Immature natural killer cell (primary cell): Measurements from ENCODE around the gene TNS3. TPM values are rescaled to one million over a fixed set of nuclear protein-coding genes. Genes with fewer than 3 reads are reported as not detected.

Experiments
- DNase-seq, 3 donors: peaks; one replicate each; pipeline ENCODE4 v3.0.0; 2022; ENCODE audit warnings: mixed read lengths in 1 of 3
- H3K27ac Mint-ChIP-seq, 6 donors: one replicate each; pipeline ENCODE4 v1.8.0; 2020; ENCODE audit warnings: mixed read lengths in 6 of 6, mild to moderate bottlenecking in 5 of 6, inconsistent platforms in 4 of 6, moderate library complexity in 3 of 6
- H3K27me3 Mint-ChIP-seq, 3 donors: one replicate each; pipeline ENCODE4 v1.8.0; 2020 to 2021; ENCODE audit warnings: low read depth in 3 of 3, mild to moderate bottlenecking in 3 of 3, mixed read lengths in 3 of 3, moderate library complexity in 3 of 3, inconsistent platforms in 1 of 3
- H3K36me3 Mint-ChIP-seq, 3 donors: one replicate each; pipeline ENCODE4 v1.8.0; 2020; ENCODE audit warnings: mixed read lengths in 3 of 3, inconsistent platforms in 2 of 3, mild to moderate bottlenecking in 2 of 3
- H3K4me1 Mint-ChIP-seq, 2 donors: one replicate each; pipeline ENCODE4 v1.8.0; 2020; ENCODE audit warnings: inconsistent platforms in 2 of 2, mild to moderate bottlenecking in 2 of 2, mixed read lengths in 2 of 2, moderate library complexity in 1 of 2
- H3K4me3 Mint-ChIP-seq, 5 donors: one replicate each; pipeline ENCODE4 v1.8.0; 2020; ENCODE audit warnings: mild to moderate bottlenecking in 5 of 5, mixed read lengths in 5 of 5, inconsistent platforms in 3 of 5, moderate library complexity in 3 of 5
- H3K9me3 Mint-ChIP-seq, 6 donors: one replicate each; pipeline ENCODE4 v1.8.0; 2020; ENCODE audit warnings: mild to moderate bottlenecking in 6 of 6, mixed read lengths in 6 of 6, inconsistent platforms in 4 of 6, moderate library complexity in 3 of 6
- polyA plus RNA-seq, 3 donors: library from polyadenylated mRNA; unstranded; fragments of 300-500 nt; fragmentation: Illumina TruSeq; gene quantifications; one replicate each; pipeline ENCODE4 v1.2.3, GENCODE V29; 2021

The TNS3 gene
- polyA plus RNA-seq, 3 donors from 2014 or later: 0.19 TPM; not detected in 2

DNA sequence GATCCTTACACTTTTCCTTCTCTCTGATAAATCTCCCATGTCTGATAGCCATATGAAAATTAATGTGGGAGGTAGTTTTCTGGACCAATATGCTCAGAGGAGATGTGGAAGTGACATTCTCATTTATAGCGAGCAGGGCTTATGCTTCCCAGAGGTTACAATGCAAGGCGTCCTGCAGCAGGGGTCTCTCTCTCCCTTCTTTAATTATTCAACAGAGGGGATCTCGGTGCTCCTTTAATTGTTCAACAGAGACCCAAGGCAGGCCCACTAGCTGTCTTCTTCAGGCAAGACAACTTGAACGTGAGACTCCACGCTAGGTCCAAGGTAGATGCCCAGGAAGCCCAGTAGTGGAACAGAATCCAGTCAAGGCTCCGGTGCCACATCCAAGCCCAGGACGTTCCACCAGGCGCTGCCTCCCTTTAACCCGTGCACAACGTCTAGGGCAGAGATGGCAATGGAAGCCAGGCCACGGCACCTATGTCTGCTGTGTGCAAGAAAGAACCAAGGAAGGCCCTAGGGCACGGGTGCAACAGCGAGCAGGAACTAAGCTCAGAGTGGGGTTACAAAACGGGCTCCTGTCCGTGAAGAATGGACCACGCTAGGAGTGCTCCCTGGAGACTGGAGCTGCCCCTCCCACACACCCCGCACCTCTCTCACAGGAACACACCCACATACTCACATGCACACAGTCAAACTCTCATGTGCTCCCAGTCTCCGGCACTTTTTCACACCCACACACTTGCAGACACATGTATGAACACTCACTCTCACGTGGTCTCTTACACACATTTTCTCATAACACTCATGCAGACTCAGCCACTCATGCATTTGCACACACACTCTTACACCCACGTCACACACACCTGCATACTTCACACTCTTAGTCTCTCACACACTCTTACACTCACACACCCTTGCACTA is 230.4 kb downstream of the TNS3 start:
- no peaks in the 10 kb centered on the region for H3K27me3 Mint-ChIP-seq
- H3K27ac Mint-ChIP-seq: no peak overlapping the region
- no peak for DNase-seq
- no peak overlapping the region for H3K4me3 Mint-ChIP-seq
- H3K36me3 Mint-ChIP-seq: no peaks in the 10 kb centered on the region
- no peaks in the 10 kb centered on the region for H3K9me3 Mint-ChIP-seq
- H3K4me1 Mint-ChIP-seq: no peaks in the 10 kb centered on the region

DNA sequence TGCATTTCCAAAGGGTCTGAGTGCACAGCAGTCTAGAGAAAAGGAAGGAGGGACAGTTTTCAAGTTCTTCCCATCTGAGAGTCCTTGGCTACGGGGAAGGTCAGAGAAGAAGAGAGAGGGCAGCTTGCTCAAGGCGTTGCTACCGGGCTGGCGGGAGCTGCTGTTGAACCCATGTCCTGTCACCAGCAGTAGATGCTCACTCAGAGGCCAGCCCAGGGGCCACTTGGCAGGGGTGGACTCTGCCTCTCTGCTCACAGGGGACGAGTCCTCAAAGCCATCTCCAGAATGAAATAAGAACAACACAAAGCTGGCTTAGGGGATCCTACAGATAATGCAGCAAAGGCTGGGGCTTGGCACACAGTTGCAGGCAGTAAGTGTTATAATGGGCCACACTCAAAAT is 231.5 kb downstream of the TNS3 start:
- Mint-ChIP-seq H3K36me3 (no peaks in the 10 kb centered on the region), H3K27me3 (no peaks in the 10 kb centered on the region), H3K4me3 (no peak overlapping the region)

DNA sequence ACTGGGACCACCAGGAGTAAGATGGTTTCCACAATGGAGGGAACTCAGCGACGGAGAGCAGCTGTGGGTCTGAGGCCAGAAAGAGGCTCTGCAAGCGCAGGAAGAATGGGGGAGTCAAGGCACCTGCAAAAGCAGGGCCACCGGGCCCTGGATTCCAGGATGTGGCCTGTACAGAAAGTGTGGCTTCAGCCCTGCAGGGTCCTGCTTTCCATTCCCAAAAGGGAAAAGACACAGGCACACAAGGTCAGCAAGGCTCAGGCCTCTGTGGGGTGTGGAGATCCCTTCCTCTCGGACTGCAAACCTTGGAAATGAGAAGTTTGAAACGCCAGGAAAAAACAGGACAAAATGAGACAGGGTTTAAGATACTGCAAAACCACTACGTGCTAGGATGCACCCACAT is 232.5 kb downstream of the TNS3 start:
- Mint-ChIP-seq H3K27me3 (no peaks in the 10 kb centered on the region), H3K4me3 (no peak overlapping the region), H3K9me3 (no peaks in the 10 kb centered on the region), H3K36me3 (no peaks in the 10 kb centered on the region), H3K27ac (no peak overlapping the region), H3K4me1 (no peaks in the 10 kb centered on the region)
- no peak for DNase-seq

More for the DNA sequence above, 231.5 kb downstream of the TNS3 start:
- H3K4me1 Mint-ChIP-seq: no peaks in the 10 kb centered on the region
- H3K27ac Mint-ChIP-seq: no peak overlapping the region
- H3K9me3 Mint-ChIP-seq: no peaks in the 10 kb centered on the region
- no peak for DNase-seq

DNA sequence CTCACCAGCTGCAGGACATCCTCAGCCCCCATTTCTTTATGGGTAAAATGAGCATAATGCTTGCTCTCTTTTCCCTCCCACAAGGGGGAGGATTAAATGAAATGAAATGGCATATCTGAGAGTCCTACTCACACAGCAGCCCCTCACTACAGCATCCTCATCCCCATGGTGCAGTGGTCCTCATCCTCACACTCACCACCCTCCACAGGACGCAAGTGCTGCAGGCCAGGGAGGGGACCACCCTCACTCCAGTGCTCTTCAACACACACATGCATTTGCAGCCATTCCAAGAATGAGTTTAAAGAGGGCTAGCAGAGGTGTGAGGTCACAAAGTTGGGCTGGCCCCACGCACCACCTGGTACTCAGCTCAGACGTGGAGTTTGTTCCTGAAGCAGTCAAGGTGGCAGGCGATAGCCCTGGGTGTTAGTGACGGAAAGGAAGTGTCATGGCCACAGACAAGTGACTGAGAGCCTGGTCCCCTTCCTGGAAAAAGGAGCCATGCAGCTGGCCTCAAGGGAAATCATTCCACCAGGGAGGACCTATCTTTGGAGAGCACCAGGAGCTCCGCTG is 234.0 kb downstream of the TNS3 start:
- Mint-ChIP-seq H3K9me3 (no peaks in the 10 kb centered on the region), H3K27me3 (no peaks in the 10 kb centered on the region), H3K36me3 (no peaks in the 10 kb centered on the region), H3K4me3 (no peak overlapping the region), H3K27ac (no peak overlapping the region), H3K4me1 (no peaks in the 10 kb centered on the region)
- no peak for DNase-seq

DNA sequence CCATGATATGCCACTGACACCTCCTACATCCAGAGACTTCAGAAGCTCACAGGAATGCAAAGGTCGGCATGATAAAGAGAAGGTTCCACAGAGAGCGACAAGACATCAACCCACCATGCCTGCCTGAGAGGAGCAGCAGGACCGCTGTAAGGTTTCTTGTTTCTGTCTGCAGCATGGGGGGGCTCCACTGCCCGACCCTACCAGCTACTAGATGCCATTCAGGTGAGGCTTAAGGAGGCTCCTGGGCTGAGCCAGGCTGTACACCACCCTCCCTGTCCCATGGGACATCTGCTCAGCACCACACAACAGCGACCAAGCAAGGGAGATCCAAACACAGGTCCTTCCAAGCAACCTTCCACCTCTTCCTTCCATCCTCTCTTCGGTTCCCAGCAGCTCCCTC is 234.6 kb downstream of the TNS3 start:
- Mint-ChIP-seq H3K36me3 (no peaks in the 10 kb centered on the region), H3K4me3 (no peak overlapping the region), H3K4me1 (no peaks in the 10 kb centered on the region), H3K27ac (no peak overlapping the region), H3K27me3 (no peaks in the 10 kb centered on the region), H3K9me3 (no peaks in the 10 kb centered on the region)
- no peak for DNase-seq

DNA sequence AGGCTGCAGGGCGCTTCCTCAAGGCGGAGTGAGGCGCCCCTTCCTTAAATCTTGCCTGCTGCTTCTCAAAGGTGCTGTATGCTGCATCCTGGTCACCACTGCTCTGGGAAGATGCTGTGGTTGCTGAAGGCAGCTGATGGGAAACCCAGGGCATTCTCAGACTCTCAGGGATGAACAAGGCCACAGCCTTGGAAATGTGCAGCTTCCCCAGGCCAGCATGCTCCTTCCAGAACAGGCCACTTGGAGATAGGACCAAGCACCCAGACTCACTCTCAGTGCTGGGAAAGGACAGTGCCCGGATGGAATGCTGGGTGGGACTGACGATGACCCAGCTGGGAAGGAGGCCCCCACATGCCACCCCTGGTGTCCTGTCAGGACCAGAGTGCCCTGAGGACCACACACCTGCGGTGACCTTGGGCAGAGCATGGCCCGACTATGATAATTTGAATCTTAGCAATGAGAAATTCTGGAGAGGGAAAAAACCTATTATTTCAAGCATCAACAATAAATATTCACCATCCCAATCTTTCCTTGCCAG is 235.5 kb downstream of the TNS3 start:
- Mint-ChIP-seq H3K9me3 (no peaks in the 10 kb centered on the region), H3K4me3 (no peak overlapping the region)

DNA sequence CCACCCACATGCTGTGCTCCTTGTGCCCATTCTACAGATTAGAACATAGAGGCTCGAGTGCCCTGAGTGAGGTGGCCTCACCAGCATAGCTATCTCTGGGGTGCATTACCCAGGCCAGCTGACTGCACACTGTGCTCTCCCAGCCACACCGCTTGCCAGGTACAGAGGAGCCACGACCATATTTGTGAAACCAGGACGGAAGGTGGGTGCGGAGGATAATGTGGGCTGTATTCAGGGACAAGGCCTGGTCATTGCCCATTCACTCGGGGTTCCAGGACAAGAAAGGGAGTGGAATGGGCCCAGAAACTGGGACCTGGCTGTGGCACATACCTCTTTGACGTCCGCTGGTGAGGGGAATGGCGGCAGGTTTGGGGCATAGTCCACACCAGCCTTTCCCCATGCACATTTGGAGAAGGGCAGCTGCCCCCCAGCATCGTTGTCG is 236.0 kb downstream of the TNS3 start:
- Mint-ChIP-seq H3K4me1 (no peaks in the 10 kb centered on the region), H3K27ac (no peak overlapping the region), H3K36me3 (no peaks in the 10 kb centered on the region), H3K4me3 (no peak overlapping the region), H3K27me3 (peaks cover 0 to 2% (median 0%) of the 10 kb centered on the region in 3 donors), H3K9me3 (no peaks in the 10 kb centered on the region)
- DNase-seq: no peak

More for the DNA sequence above, 235.5 kb downstream of the TNS3 start:
- H3K27me3 Mint-ChIP-seq: no peaks in the 10 kb centered on the region
- H3K27ac Mint-ChIP-seq: no peak overlapping the region
- no peaks in the 10 kb centered on the region for H3K4me1 Mint-ChIP-seq
- DNase-seq: no peak
- no peaks in the 10 kb centered on the region for H3K36me3 Mint-ChIP-seq

DNA sequence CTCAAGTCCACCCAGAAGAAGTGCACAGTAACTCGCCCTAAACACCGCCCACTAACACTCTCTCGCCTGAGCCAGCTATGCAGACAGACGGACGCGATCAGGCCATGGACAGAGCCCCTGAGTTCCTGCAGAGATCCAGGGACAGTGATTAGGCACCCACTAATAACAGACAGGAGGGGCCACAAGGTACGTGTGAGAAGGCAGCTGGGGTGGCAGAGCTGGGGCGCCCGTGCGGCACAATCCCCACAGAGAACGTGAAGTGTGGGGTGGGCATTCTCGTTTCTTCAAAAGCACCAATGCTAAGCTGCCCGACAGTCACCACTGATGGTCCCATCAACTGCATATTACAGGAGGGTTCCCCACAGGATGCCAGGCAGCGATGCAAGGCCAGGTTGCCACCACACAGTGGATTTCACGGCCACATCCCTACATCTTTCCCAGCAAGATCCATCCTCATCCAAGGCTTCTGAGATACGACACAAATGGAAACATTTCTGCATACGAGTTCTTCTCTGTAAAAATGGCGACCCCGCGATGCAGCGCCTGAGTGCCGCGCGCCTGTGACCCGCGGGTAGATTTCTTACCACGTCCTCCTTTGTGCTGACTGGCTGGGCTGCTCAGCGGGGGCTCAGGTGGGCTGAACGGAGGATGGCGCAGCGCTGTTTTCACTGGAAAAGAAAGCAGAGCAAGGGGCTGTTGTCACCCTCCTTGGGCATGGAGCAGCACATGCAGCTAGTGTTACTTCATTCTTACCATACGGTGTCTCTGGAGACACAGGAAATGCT is 237.5 kb downstream of the TNS3 start:
- Mint-ChIP-seq H3K27ac (no peak overlapping the region), H3K4me3 (no peak overlapping the region), H3K36me3 (no peaks in the 10 kb centered on the region), H3K4me1 (no peaks in the 10 kb centered on the region), H3K27me3 (peaks cover 0 to 2% (median 0%) of the 10 kb centered on the region in 3 donors), H3K9me3 (no peaks in the 10 kb centered on the region)
- DNase-seq: no peak

DNA sequence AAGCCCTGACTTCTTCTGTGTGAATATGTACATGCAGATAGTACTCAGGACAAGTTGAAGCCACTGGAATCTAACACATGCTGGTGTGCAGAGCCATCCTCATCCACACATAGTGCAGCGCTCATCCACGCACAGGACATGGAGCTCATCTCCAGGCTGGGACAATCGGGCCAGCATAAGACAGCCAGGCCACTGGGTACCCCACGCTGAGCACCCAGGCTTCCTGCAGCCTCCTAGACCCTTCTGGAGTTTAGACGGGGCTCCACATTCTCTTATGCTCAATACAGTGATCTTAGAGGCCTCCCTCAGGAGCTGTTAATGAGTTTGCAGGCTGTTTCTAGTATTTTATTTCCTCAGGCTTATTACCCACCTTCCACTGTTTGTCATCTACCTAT is 238.9 kb downstream of the TNS3 start:
- Mint-ChIP-seq H3K36me3 (no peaks in the 10 kb centered on the region), H3K9me3 (no peaks in the 10 kb centered on the region), H3K4me1 (no peaks in the 10 kb centered on the region)

DNA sequence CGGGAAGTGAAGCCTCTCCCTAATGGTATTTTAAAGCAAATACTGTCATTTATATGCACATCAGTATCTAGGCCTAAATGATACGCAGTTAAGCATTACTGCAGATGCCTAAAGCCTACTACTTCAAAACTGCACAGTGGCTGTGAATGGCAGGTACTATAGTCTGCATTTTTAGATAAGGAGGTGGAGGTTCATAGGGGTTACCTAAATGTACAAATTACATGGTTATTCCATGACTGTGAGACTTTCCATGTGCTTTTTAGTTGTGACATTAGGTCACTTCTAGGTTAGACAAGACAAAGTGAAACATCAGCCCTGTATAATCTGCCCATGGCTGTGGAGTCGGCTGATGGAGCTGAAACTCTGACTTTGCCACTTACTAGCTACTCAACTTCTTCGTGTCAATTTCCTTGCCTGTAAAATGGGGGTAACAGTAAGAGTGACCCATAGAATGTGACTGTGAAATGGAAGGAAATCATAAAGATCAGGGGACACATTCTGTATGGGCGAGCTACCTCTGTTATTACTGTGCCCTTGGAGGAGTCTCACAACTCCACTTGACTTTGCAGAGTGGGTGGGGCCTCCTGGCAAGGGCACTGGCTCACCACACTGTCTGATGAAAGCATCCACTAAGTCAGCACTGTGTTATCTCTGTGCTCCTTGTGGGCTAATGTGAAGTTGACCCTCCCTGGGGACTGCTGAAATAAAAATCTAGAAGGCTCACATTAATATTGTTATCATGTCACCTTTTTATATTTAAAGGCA is 239.4 kb downstream of the TNS3 start:
- H3K27me3 Mint-ChIP-seq: peaks cover 0 to 2% (median 1%) of the 10 kb centered on the region in 3 donors
- H3K4me3 Mint-ChIP-seq: no peak overlapping the region
- H3K36me3 Mint-ChIP-seq: no peaks in the 10 kb centered on the region
- no peaks in the 10 kb centered on the region for H3K9me3 Mint-ChIP-seq
- H3K4me1 Mint-ChIP-seq: no peaks in the 10 kb centered on the region
- H3K27ac Mint-ChIP-seq: no peak overlapping the region
- DNase-seq: no peak

More for the DNA sequence above, 238.9 kb downstream of the TNS3 start:
- Mint-ChIP-seq H3K27me3 (peaks cover 0 to 2% (median 0%) of the 10 kb centered on the region in 3 donors), H3K27ac (no peak overlapping the region), H3K4me3 (no peak overlapping the region)
- DNase-seq: no peak

DNA sequence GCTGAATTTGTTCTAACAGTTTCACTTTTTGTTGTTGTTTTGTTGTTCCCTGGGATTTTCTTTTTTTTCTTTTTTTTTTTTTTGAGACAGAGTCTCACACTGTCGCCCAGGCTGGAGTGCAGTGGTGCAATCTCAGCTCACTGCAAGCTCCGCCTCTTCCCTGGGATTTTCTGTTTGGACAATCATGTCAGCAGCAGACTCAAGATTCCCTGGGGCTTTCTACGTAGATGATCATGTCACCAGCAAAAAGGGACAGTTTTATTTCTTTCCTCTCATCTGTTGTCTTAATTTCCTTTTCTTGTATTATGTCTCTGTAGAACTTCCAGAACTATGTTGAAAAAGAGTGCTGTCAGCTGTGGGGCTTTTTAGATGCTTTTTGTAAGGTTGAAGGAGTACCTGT is 241.4 kb downstream of the TNS3 start:
- Mint-ChIP-seq H3K4me1 (no peaks in the 10 kb centered on the region), H3K36me3 (no peaks in the 10 kb centered on the region), H3K27ac (no peak overlapping the region), H3K9me3 (no peaks in the 10 kb centered on the region), H3K27me3 (peaks cover 1 to 2% (median 2%) of the 10 kb centered on the region in 3 donors), H3K4me3 (no peak overlapping the region)
- DNase-seq: no peak

DNA sequence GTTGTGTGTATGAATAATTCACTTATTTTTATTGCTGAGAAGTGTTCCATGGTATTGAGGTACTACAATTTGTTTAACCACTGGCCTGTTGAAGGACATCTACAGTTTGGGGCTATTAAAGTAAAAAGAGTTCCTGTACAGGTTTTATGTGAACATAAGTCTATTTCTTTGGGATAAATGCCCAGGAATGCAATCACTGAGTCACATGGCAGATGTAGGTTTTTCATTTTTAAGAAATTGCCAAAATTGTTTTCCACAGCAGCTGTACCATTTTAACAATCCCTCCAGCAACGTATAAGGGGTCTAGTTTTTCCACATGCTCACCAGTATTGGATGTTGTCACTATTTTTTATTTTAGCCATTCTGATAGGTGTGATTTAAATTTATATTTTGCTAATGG is 243.9 kb downstream of the TNS3 start:
- no peak for DNase-seq
- no peaks in the 10 kb centered on the region for H3K9me3 Mint-ChIP-seq
- H3K27me3 Mint-ChIP-seq: peaks cover 1 to 2% (median 2%) of the 10 kb centered on the region in 3 donors
- H3K27ac Mint-ChIP-seq: no peak overlapping the region
- H3K36me3 Mint-ChIP-seq: no peaks in the 10 kb centered on the region
- no peaks in the 10 kb centered on the region for H3K4me1 Mint-ChIP-seq
- H3K4me3 Mint-ChIP-seq: no peak overlapping the region

DNA sequence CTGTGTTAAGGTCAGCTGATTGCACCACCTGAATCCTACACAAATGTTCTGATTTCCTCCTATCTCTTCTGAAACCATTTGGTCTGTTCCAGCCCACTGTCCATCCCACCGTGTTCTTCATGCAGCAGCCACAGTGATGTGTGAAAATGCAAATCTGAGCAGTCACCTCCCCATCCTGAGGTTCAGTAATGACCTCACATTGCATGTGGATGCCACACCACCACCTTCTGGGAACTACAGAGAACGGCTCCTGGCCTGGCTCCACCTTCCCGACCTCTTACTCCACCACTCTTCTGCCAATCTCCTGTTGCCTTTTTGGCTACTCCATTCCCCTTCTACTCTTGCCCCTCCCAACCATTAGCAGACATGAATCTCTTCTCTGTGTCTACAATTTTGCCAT is 244.4 kb downstream of the TNS3 start:
- Mint-ChIP-seq H3K4me1 (no peaks in the 10 kb centered on the region), H3K9me3 (no peaks in the 10 kb centered on the region), H3K27me3 (peaks cover 1 to 2% (median 2%) of the 10 kb centered on the region in 3 donors), H3K4me3 (no peak overlapping the region), H3K36me3 (no peaks in the 10 kb centered on the region), H3K27ac (no peak overlapping the region)
- DNase-seq: no peak
